ENCODE measurements around the gene NAA80. TPM values are rescaled to one million over a fixed set of nuclear protein-coding genes. Genes with fewer than 3 reads are reported as not detected.
"Not testable (repeated sequence)": the region's sequence is repeated elsewhere in the genome, so short reads cannot be mapped to it uniquely, and the experiment has no call there.

The NAA80 gene
- total RNA-seq, 1 donor: 6.5 TPM

GRCh38 chr3:50288387-50289007, 10.7 kb downstream of the NAA80 start:
- DNase-seq (ENCODE audit: low read depth): no peak
- no peak overlapping the region for H3K4me3 ChIP-seq (ENCODE audit: low read depth, low read length)
- no peak for TF ChIP-seq CTCF (IDR thresholded peaks at IDR 0.05; ENCODE audit: insufficient read depth, low read depth, low read length)

- no peak overlapping the region for H3K4me3 ChIP-seq (ENCODE audit: low read depth, low read length)
- no peak for TF ChIP-seq CTCF (IDR thresholded peaks at IDR 0.05; ENCODE audit: insufficient read depth, low read depth, low read length)
- no peak for DNase-seq (ENCODE audit: low read depth)
Measured at GRCh38 chr3:50287262-50287661, 11.9 kb downstream of the NAA80 start.

- no peak for DNase-seq (ENCODE audit: low read depth)
- H3K4me3 ChIP-seq (ENCODE audit: low read depth, low read length): no peak overlapping the region
- no peak for TF ChIP-seq CTCF (IDR thresholded peaks at IDR 0.05; ENCODE audit: insufficient read depth, low read depth, low read length)
Measured at GRCh38 chr3:50286322-50287227, 12.6 kb downstream of the NAA80 start.

DNA sequence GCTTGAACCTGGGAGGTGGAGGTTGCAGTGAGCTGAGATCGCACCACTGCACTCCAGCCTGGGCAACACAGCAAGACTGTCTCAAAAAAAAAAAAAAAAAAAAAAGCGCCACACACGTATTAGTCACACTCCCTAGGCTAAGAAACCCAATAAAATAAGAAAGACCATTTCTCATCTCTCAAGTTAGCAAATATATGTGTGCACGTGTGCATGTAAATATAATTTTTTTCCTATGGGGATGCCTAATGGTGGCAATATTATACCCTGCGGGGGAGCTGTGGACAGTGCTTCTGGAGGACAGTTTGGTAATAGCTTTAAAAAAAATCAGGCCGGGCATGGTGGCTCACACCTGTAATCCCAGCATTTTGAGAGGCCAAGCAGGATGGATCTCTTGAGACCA, 15.1 kb downstream of the NAA80 start:
- DNase-seq (ENCODE audit: low read depth); H3K4me3 ChIP-seq (ENCODE audit: low read depth, low read length): not testable (repeated sequence)

GRCh38 chr3:50279255-50280016, 19.8 kb downstream of the NAA80 start:
- H3K4me3 ChIP-seq (ENCODE audit: low read depth, low read length): no peak overlapping the region
- TF ChIP-seq CTCF (IDR thresholded peaks at IDR 0.05; ENCODE audit: insufficient read depth, low read depth, low read length): no peak
- no peak for DNase-seq (ENCODE audit: low read depth)

GRCh38 chr3:50278880-50279224, 20.4 kb downstream of the NAA80 start, which contains the start of gene LSMEM2:
Gene LSMEM2 (plus strand): TSS chr3:50279087. CDS start chr3:50279114, 27 bp downstream.
- TF ChIP-seq CTCF (IDR thresholded peaks at IDR 0.05; ENCODE audit: insufficient read depth, low read depth, low read length): no peak
- no peak for DNase-seq (ENCODE audit: low read depth)

More at GRCh38 chr3:50278880-50279224, 20.4 kb downstream of the NAA80 start, which contains the start of gene LSMEM2:
- H3K4me3 ChIP-seq (ENCODE audit: low read depth, low read length): no peak within 1 kb of the TSS

Measured in fibroblast of villous mesenchyme (primary cell).